ENCODE measurements around the gene NTM.

GRCh38 chr11:131664816-131665215, 294.4 kb downstream of the NTM start:
- TF ChIP-seq CTCF (IDR thresholded peaks at IDR 0.05) (no peak), ZFX (IDR thresholded peaks at IDR 0.05; ENCODE audit: borderline replicate concordance) (no peak)
